K562 (cell line): ENCODE data around the gene ARHGEF26. TPM values are rescaled to one million over a fixed set of nuclear protein-coding genes. Genes with fewer than 3 reads are reported as not detected.

ENCODE experiments used
- ATAC-seq: fragments of 200-7000 bp; cut with Tn5 transposase; 3 replicates; pipeline ENCODE4 v1.9.1; 2020; ENCODE audit warnings: moderate library complexity
- BruUV-seq: library from RNA; stranded (reverse); fragments of 400-500 nt; replicated peaks from 2 replicates; lab custom pipeline; 2021; lab: Mats Ljungman, UMichigan
- CTCF ChIA-PET: fragments of 300-600 bp; formaldehyde crosslinking; extraction: SDS; loops from one replicate; lab custom pipeline; 2021; ENCODE audit warnings: low intra/inter-chr PET ratio; lab: Yijun Ruan, JAX
- POLR2A ChIA-PET: fragments of 300-600, 350-650 bp; sonication (Branson Sonifier 250); formaldehyde crosslinking; extraction: SDS; loops from one replicate; lab custom pipeline; 2021; ENCODE audit warnings: antibody characterized with exemption, inconsistent platforms; lab: Yijun Ruan, JAX
- DNase-seq, 4 experiments: peaks; one replicate each; pipeline versions ENCODE4 v3.0.0 to v3.0.0-alpha.2; 2011 to 2018; ENCODE audit warnings: low spot score in 3 of 4, mixed read lengths in 3 of 4; ENCODE audit errors: extremely low read depth in 1 of 4
- FAIRE-seq: peaks from 2 replicates; lab custom pipeline; 2011; peaks lifted over from hg19 to GRCh38; lab: Jason Lieb, UNC
- H2AFZ ChIP-seq: 2 replicates; pipeline ENCODE4 v1.6.0; 2011; ENCODE audit warnings: low read depth, low read length, control low read depth, inconsistent platforms
- H3K27ac ChIP-seq: fragments of 200-600 bp; 3 replicates; pipeline ENCODE4 v1.8.0; 2011; ENCODE audit warnings: low read depth, mild to moderate bottlenecking, control low read depth, inconsistent platforms, low read length, moderate library complexity, mixed read lengths; ENCODE audit errors: extremely low read depth
- H3K27me3 ChIP-seq, 2 experiments: fragments of 300-600 bp in 1 of 2; 2 replicates in 1 of 2; 3 replicates in 1 of 2; pipeline versions ENCODE4 v1.6.0 to v1.8.0; 2011; ENCODE audit warnings: inconsistent platforms in 2 of 2, low read length in 2 of 2, mild to moderate bottlenecking in 1 of 2, mixed read lengths in 1 of 2, moderate library complexity in 1 of 2; ENCODE audit not compliant: control insufficient read depth in 2 of 2, insufficient read depth in 2 of 2
- H3K36me3 ChIP-seq: fragments of 300-600 bp; 3 replicates; pipeline ENCODE4 v1.8.0; 2011; ENCODE audit warnings: mild to moderate bottlenecking, low read length, inconsistent platforms; ENCODE audit not compliant: control insufficient read depth, insufficient read depth
- H3K4me1 ChIP-seq, 2 experiments: fragments of 200-600 bp in 1 of 2; replicated peaks in 1 of 2; 2 replicates in 1 of 2; 3 replicates in 1 of 2; pipeline versions ENCODE4 v1.5.1 to v1.8.0; 2011; ENCODE audit warnings: inconsistent platforms in 2 of 2, low read length in 2 of 2, mild to moderate bottlenecking in 1 of 2, mixed read lengths in 1 of 2, moderate library complexity in 1 of 2; ENCODE audit not compliant: control insufficient read depth in 2 of 2, insufficient read depth in 2 of 2
- H3K4me2 ChIP-seq: 2 replicates; pipeline ENCODE4 v1.6.1; 2011; ENCODE audit warnings: low read length, control low read depth, inconsistent platforms, mixed read lengths; ENCODE audit not compliant: insufficient read depth
- H3K4me3 ChIP-seq: fragments of 200-600 bp; sonication (generic), shearing (Covaris generic); 2 replicates; pipeline ENCODE4 v1.5.1; 2016; ENCODE audit warnings: control low read depth, inconsistent platforms
- H3K79me2 ChIP-seq: fragments of 200-600 bp; 3 replicates; pipeline ENCODE4 v1.8.0; 2011; ENCODE audit warnings: low read length, inconsistent platforms; ENCODE audit not compliant: control insufficient read depth, insufficient read depth
- H3K9ac ChIP-seq, 2 experiments: 2 replicates each; pipeline versions ENCODE4 v1.6.0 to v1.6.1; 2011; ENCODE audit warnings: low read depth in 2 of 2, low read length in 2 of 2, control low read depth in 1 of 2, inconsistent platforms in 1 of 2, mild to moderate bottlenecking in 1 of 2, mixed read lengths in 1 of 2; ENCODE audit not compliant: insufficient read depth in 1 of 2
- H3K9me1 ChIP-seq: one replicate; pipeline ENCODE4 v1.6.0; 2011; ENCODE audit warnings: inconsistent platforms, mild to moderate bottlenecking, low read length, moderate library complexity; ENCODE audit not compliant: control insufficient read depth, insufficient read depth
- H3K9me3 ChIP-seq: replicated peaks from 2 replicates; pipeline ENCODE4 v1.5.1; 2011; ENCODE audit warnings: low read depth, low read length, inconsistent platforms; ENCODE audit not compliant: control insufficient read depth, insufficient read depth
- H4K20me1 ChIP-seq: replicated peaks from 2 replicates; pipeline ENCODE4 v1.6.1; 2011; ENCODE audit warnings: low read length, inconsistent platforms, mixed read lengths; ENCODE audit not compliant: control insufficient read depth, insufficient read depth
- BRF1 ChIP-seq: IDR thresholded peaks from 3 replicates; pipeline ENCODE4 v1.6.1; 2011; ENCODE audit warnings: borderline replicate concordance, mild to moderate bottlenecking; ENCODE audit not compliant: insufficient read length; ENCODE audit errors: extremely low read depth
- CBX1 ChIP-seq: sonication (generic); IDR thresholded peaks from 2 replicates; pipeline ENCODE4 v1.6.1; 2016; ENCODE audit warnings: antibody characterized with exemption, low read depth, mild to moderate bottlenecking
- CHD2 ChIP-seq: IDR thresholded peaks from 2 replicates; pipeline ENCODE4 v1.6.1; 2011; ENCODE audit warnings: low read depth, low read length
- EP400 ChIP-seq: fragments of 450-650 bp; IDR thresholded peaks from 2 replicates; pipeline ENCODE4 v1.6.1; 2017; ENCODE audit warnings: antibody characterized with exemption, mild to moderate bottlenecking, moderate library complexity
- JUN ChIP-seq, 2 experiments: sonication (generic) in 1 of 2; formaldehyde crosslinking in 1 of 2; IDR thresholded peaks; 2 replicates each; pipeline versions ENCODE4 v1.6.1 to v1.8.0; 2012 to 2022; ENCODE audit warnings: borderline replicate concordance in 2 of 2, mild to moderate bottlenecking in 2 of 2, improper control_type of control experiment in 1 of 2, low read depth in 1 of 2, low read length in 1 of 2, missing genetic modification reagents in 1 of 2
- MXI1 ChIP-seq: IDR thresholded peaks from 2 replicates; pipeline ENCODE4 v1.6.1; 2011; ENCODE audit warnings: low read depth, mild to moderate bottlenecking, improper control_type of control experiment, low read length
- NFRKB ChIP-seq: fragments of 450-650 bp; IDR thresholded peaks from 2 replicates; pipeline ENCODE4 v1.6.1; 2016; ENCODE audit warnings: low read depth
- NR2F6 ChIP-seq: fragments of 450-650 bp; formaldehyde crosslinking; IDR thresholded peaks from 2 replicates; pipeline ENCODE4 v1.4.0; 2020; ENCODE audit warnings: mild to moderate bottlenecking
- SMARCA5 ChIP-seq: fragments of 450-650 bp; IDR thresholded peaks from 2 replicates; pipeline ENCODE4 v1.6.1; 2016
- ZFPM2 ChIP-seq: fragments of 250-450 bp; sonication (Bioruptor Pico); IDR thresholded peaks from 2 replicates; pipeline ENCODE4 v1.5.1; 2022; ENCODE audit warnings: mild to moderate bottlenecking
- ZNF140 ChIP-seq: fragments of 250-450 bp; sonication (Bioruptor Pico); IDR thresholded peaks from 2 replicates; pipeline ENCODE4 v1.8.0; 2021; ENCODE audit warnings: moderate library complexity, mild to moderate bottlenecking, inconsistent platforms
- ZNF79 ChIP-seq: fragments of 250-450 bp; sonication (Bioruptor Pico); IDR thresholded peaks from 2 replicates; pipeline ENCODE4 v1.4.0; 2020; ENCODE audit warnings: low read depth, mild to moderate bottlenecking, moderate library complexity
- WGBS: fragments of 100-300 bp; shearing (Covaris generic); methylation state at CpG from one replicate; pipeline ENCODE4 v1.1.6; 2016; ENCODE audit warnings: low coverage, mixed read lengths; ENCODE audit not compliant: insufficient coverage; ENCODE audit errors: missing lambda C conversion rate; 5-methylcytosine and 5-hydroxymethylcytosine counted together
- in situ Hi-C: fragments of 300-500 bp; cut with MboI; formaldehyde crosslinking; loops from 4 replicates; pipeline ENCODE4 v1.15.0; 2018; ENCODE audit warnings: inconsistent platforms, mixed read lengths
- intact Hi-C: fragments of 100-400 bp; cut with micrococcal nuclease; formaldehyde crosslinking; loops from 2 replicates; pipeline ENCODE4 v1.14.2; 2022
- polyA plus RNA-seq, 8 experiments: library from polyadenylated mRNA; depleted of rRNA in 4 of 8; stranded (reverse) in 5 of 8; unstranded in 3 of 8; fragments of >200 nt; fragmentation: Nextera tagmentation in 2 of 8; fragmentation: Illumina TruSeq in 1 of 8; extraction: Ambion mirVana in 2 of 8; extraction: Trizol in 1 of 8; gene quantifications; 2 replicates each; pipeline versions ENCODE4 v1.2.1 to v1.2.3, GENCODE V29; 2011 to 2014; ENCODE audit warnings: inconsistent platforms in 1 of 8, missing spikeins in 1 of 8
- total RNA-seq, 7 experiments: library from RNA; depleted of rRNA in 6 of 7; stranded (reverse); fragments of >200 nt in 6 of 7; fragmentation: Illumina TruSeq in 2 of 7; extraction: Trizol in 2 of 7; gene quantifications; 2 replicates each; pipeline versions ENCODE4 v1.2.1 to v1.2.3, GENCODE V29; 2011 to 2021; ENCODE audit warnings: low replicate concordance in 1 of 7
- TF ChIP-seq, protein P1 (sequence below): fragments of 450-650 bp; IDR thresholded peaks from one replicate; pipeline ENCODE4 v1.6.1; 2018; ENCODE audit warnings: mild to moderate bottlenecking, moderate library complexity; ENCODE audit not compliant: partially characterized antibody
- TF ChIP-seq, protein P2 (sequence below): fragments of 450-650 bp; IDR thresholded peaks from 2 replicates; pipeline ENCODE4 v1.6.1; 2016; ENCODE audit warnings: missing biosample characterization, missing genetic modification characterization
- TF ChIP-seq, protein P3 (sequence below): sonication (generic); formaldehyde crosslinking; IDR thresholded peaks from 2 replicates; pipeline ENCODE4 v1.8.1; 2023; ENCODE audit warnings: missing genetic modification reagents, mild to moderate bottlenecking, borderline replicate concordance

ARHGEF26 gene
- total and polyA plus RNA-seq, 9 of the 15 experiments (the other 6 are each of a cell fraction or from before 2014, with no cell fraction given) = 0.01 to 0.11 (median 0.04) TPM; not detected in 2

DNA sequence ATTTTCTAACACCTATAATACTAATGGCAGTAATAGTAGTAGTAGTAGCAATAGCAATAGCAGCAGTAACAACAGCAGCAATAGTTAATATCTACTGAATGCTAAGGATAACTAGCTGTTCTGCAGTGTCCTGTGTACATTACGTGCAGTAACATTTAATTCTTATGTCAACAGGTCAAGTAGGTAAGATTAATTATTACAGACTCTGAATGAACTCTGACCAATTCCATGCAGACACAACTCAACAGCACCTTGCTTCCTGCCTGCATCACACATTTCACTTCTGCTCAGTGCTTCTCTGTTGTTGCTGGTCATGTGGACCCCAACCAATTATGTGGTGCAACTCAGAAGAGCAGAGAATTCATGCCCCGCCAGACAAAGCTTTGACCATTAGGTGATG is 39.9 kb upstream of the ARHGEF26 start:
- ChIA-PET POLR2A (no interaction called here), CTCF (no interaction called here)
- ATAC-seq = no peak
- H3K9ac ChIP-seq = no peak overlapping the region
- intact Hi-C loops = no loop called here
- no peaks in the 10 kb centered on the region for H3K27me3 ChIP-seq
- FAIRE-seq = no peak
- H3K79me2 ChIP-seq = no peaks in the 10 kb centered on the region
- H3K9me3 ChIP-seq = no peaks in the 10 kb centered on the region
- no peaks in the 10 kb centered on the region for H4K20me1 ChIP-seq
- no peak overlapping the region for H3K4me2 ChIP-seq
- no peak overlapping the region for H3K4me3 ChIP-seq
- in situ Hi-C loops = no loop called here
- no peaks in the 10 kb centered on the region for H3K36me3 ChIP-seq
- no peak for DNase-seq
- H3K27ac ChIP-seq = no peak overlapping the region
- no peaks in the 10 kb centered on the region for H3K4me1 ChIP-seq
- no peaks in the 10 kb centered on the region for H3K9me1 ChIP-seq
- 0% methylated on average over 2 of the region's 2 CpGs for WGBS
- no peak overlapping the region for H2AFZ ChIP-seq
- no TSS peak for BruUV-seq
- no peak for TF ChIP-seq JUN (IDR thresholded peaks at IDR 0.05; ENCODE audit: borderline replicate concordance, low read depth, low read length)
- no peak for TF ChIP-seq JUN (CRISPR knock-in tag; IDR thresholded peaks at IDR 0.05; ENCODE audit: borderline replicate concordance)
- TF ChIP-seq CBX1 = no peak
- no peak for TF ChIP-seq ZNF79 (CRISPR knock-in tag)
- TF ChIP-seq NFRKB = no peak
- TF ChIP-seq, protein P1, sequence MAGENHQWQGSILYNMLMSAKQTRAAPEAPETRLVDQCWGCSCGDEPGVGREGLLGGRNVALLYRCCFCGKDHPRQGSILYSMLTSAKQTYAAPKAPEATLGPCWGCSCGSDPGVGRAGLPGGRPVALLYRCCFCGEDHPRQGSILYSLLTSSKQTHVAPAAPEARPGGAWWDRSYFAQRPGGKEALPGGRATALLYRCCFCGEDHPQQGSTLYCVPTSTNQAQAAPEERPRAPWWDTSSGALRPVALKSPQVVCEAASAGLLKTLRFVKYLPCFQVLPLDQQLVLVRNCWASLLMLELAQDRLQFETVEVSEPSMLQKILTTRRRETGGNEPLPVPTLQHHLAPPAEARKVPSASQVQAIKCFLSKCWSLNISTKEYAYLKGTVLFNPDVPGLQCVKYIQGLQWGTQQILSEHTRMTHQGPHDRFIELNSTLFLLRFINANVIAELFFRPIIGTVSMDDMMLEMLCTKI = no peak
- TF ChIP-seq MXI1 = no peak
- TF ChIP-seq ZNF140 (CRISPR knock-in tag) = no peak
- no peak for TF ChIP-seq SMARCA5
- TF ChIP-seq NR2F6 (CRISPR knock-in tag) = no peak
- TF ChIP-seq BRF1 = no peak
- no peak for TF ChIP-seq CHD2
- TF ChIP-seq, protein P2, sequence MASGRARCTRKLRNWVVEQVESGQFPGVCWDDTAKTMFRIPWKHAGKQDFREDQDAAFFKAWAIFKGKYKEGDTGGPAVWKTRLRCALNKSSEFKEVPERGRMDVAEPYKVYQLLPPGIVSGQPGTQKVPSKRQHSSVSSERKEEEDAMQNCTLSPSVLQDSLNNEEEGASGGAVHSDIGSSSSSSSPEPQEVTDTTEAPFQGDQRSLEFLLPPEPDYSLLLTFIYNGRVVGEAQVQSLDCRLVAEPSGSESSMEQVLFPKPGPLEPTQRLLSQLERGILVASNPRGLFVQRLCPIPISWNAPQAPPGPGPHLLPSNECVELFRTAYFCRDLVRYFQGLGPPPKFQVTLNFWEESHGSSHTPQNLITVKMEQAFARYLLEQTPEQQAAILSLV (tag) = no peak
- no peak for TF ChIP-seq EP400
- TF ChIP-seq ZFPM2 = no peak
- TF ChIP-seq, protein P3, sequence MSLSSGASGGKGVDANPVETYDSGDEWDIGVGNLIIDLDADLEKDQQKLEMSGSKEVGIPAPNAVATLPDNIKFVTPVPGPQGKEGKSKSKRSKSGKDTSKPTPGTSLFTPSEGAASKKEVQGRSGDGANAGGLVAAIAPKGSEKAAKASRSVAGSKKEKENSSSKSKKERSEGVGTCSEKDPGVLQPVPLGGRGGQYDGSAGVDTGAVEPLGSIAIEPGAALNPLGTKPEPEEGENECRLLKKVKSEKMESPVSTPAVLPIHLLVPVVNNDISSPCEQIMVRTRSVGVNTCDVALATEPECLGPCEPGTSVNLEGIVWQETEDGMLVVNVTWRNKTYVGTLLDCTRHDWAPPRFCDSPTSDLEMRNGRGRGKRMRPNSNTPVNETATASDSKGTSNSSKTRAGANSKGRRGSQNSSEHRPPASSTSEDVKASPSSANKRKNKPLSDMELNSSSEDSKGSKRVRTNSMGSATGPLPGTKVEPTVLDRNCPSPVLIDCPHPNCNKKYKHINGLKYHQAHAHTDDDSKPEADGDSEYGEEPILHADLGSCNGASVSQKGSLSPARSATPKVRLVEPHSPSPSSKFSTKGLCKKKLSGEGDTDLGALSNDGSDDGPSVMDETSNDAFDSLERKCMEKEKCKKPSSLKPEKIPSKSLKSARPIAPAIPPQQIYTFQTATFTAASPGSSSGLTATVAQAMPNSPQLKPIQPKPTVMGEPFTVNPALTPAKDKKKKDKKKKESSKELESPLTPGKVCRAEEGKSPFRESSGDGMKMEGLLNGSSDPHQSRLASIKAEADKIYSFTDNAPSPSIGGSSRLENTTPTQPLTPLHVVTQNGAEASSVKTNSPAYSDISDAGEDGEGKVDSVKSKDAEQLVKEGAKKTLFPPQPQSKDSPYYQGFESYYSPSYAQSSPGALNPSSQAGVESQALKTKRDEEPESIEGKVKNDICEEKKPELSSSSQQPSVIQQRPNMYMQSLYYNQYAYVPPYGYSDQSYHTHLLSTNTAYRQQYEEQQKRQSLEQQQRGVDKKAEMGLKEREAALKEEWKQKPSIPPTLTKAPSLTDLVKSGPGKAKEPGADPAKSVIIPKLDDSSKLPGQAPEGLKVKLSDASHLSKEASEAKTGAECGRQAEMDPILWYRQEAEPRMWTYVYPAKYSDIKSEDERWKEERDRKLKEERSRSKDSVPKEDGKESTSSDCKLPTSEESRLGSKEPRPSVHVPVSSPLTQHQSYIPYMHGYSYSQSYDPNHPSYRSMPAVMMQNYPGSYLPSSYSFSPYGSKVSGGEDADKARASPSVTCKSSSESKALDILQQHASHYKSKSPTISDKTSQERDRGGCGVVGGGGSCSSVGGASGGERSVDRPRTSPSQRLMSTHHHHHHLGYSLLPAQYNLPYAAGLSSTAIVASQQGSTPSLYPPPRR (CRISPR knock-in tag) = no peak
